Measurements from ENCODE around the gene ZNF501.

The ZNF501 gene

GRCh38 chr3:44729384-44729910 is at the start of gene ZNF501:
Gene ZNF501, plus strand, starts transcription at chr3:44729635. Its CDS starts 4,787 bp downstream, at chr3:44734422.
- peak; percentile 72 to 79 for DNase-seq (ENCODE audit: low read depth in 2 of 2)

GRCh38 chr3:44680921-44681455 is 48.4 kb upstream of the ZNF501 start:
- DNase-seq (ENCODE audit: low read depth in 2 of 2): no peak

GRCh38 chr3:44682182-44682896 is 47.1 kb upstream of the ZNF501 start:
- no peak for DNase-seq (ENCODE audit: low read depth in 2 of 2)

- peak; percentile 39 to 58 for DNase-seq (ENCODE audit: low read depth in 2 of 2)
Observed at GRCh38 chr3:44685128-44685800, 44.2 kb upstream of the ZNF501 start.

GRCh38 chr3:44687898-44688297 is 41.5 kb upstream of the ZNF501 start:
- no peak for DNase-seq (ENCODE audit: low read depth in 2 of 2)

- peak; percentile 22 to 43 for DNase-seq (ENCODE audit: low read depth in 2 of 2)
Observed at GRCh38 chr3:44712455-44713075, 16.9 kb upstream of the ZNF501 start, which contains the start of gene ZNF502. Gene ZNF502, plus strand, starts transcription at chr3:44712660. Its CDS starts 7,602 bp downstream, at chr3:44720262.

- DNase-seq (ENCODE audit: low read depth in 2 of 2): no peak
Observed at GRCh38 chr3:44721231-44722102, 8.0 kb upstream of the ZNF501 start.

GRCh38 chr3:44722103-44722401 is 7.4 kb upstream of the ZNF501 start:
- no peak for DNase-seq (ENCODE audit: low read depth in 2 of 2)

GRCh38 chr3:44734646-44735168 is 5.3 kb downstream of the ZNF501 start:
- DNase-seq (ENCODE audit: low read depth in 2 of 2): no peak

GRCh38 chr3:44761101-44761423 is 31.6 kb downstream of the ZNF501 start:
- no peak for DNase-seq (ENCODE audit: low read depth in 2 of 2)

- peak; percentile 97 to 98 for DNase-seq (ENCODE audit: low read depth in 2 of 2)
Observed at GRCh38 chr3:44761424-44762169, 32.2 kb downstream of the ZNF501 start, which contains the start of the genes KIAA1143 and KIF15. Gene KIAA1143, minus strand, starts transcription at chr3:44761619. Its CDS starts 17 bp downstream, at chr3:44761602. Gene KIF15, plus strand, starts transcription at chr3:44761794. Its CDS starts 72 bp downstream, at chr3:44761866.

GRCh38 chr3:44762170-44762677 is 32.8 kb downstream of the ZNF501 start:
- no peak for DNase-seq (ENCODE audit: low read depth in 2 of 2)

- no peak for DNase-seq (ENCODE audit: low read depth in 2 of 2)
Observed at GRCh38 chr3:44762690-44763089, 33.3 kb downstream of the ZNF501 start.

- DNase-seq (ENCODE audit: low read depth in 2 of 2): no peak
Observed at GRCh38 chr3:44764248-44764647, 34.8 kb downstream of the ZNF501 start.

GRCh38 chr3:44771424-44772098 is 42.1 kb downstream of the ZNF501 start:
- no peak for DNase-seq (ENCODE audit: low read depth in 2 of 2)

- DNase-seq (ENCODE audit: low read depth in 2 of 2): no peak
Observed at GRCh38 chr3:44772099-44772442, 42.6 kb downstream of the ZNF501 start.

GRCh38 chr3:44782891-44783290 is 53.5 kb downstream of the ZNF501 start:
- DNase-seq (ENCODE audit: low read depth in 2 of 2): no peak

Measured in activated CD4-positive, alpha-beta T cell treated with anti-CD3 and anti-CD28 coated beads for 24 hours (primary cell).